ENCODE measurements around the gene DACT1. TPM values are rescaled to one million over a fixed set of nuclear protein-coding genes. Genes with fewer than 3 reads are reported as not detected.

The DACT1 gene
- total and polyA plus RNA-seq, 2 experiments from 2014 or later = 6.8 to 26.9 TPM

DNA sequence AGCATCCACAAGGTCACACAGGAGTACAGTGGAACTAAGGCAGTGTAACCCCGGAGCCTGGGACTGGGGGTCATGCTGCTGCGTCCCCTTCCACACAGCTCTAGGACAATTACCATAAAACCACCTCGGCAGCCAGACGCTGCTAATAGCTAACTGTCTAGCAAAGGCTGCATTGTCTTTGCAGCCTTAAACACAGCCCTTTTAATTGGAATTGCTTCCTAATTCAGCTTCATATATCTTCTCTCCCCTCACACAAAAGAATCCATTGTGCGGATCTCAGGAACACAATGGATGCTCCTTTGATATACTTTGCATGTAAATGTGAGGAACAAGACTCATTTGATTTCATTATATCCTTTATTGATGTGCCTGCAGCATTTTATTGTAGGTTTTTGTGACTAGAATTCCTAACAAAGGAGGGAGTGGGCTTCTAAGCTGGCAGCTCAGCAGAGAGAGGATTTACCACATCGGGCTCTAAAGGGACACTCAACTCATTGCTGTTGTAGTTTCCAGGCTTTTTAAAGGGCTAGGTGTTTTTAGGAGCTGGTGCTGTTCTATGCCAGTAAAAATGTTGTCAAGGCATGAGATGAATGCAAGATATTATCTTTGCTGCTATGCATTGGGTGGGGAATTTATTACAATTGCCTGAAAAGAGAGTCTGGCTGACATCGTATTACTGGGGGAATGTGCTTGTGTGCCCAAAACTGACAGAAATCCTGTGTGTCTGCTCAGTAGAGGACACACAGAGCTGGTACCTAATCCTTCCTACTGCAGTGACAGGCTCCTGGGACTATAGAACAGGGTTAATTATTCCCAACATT lies 30.4 kb upstream of the DACT1 start:
- H3K27ac ChIP-seq = peak overlapping the region; percentile 41
- peak overlapping the region; percentile 55 for H3K4me3 ChIP-seq
- H3K36me3 ChIP-seq (ENCODE audit: low read depth) = no peaks in the 10 kb centered on the region
- in situ Hi-C loops (cut with MboI) = no loop called here
- no peak for DNase-seq
- 0 out of 2 replicates have a peak overlapping the region, but pooled peaks have one; percentile 7 for H3K9ac ChIP-seq
- H3K79me2 ChIP-seq (ENCODE audit: insufficient read depth) = no peaks in the 10 kb centered on the region
- no peak for TF ChIP-seq EZH2phosphoT487 (IDR thresholded peaks at IDR 0.05; ENCODE audit: insufficient read depth, low read depth)
- TF ChIP-seq EZH2 (IDR thresholded peaks at IDR 0.05; ENCODE audit: insufficient read depth, poor library complexity, severe bottlenecking) = no peak
- no peaks in the 10 kb centered on the region for H3K9me3 ChIP-seq (ENCODE audit: low read depth)
- no peaks in the 10 kb centered on the region for H4K20me1 ChIP-seq (ENCODE audit: insufficient read depth)
- 48 to 52% methylated on average over 7 of the region's 7 CpGs for WGBS, 2 experiments (ENCODE audit: low coverage in 1 of 2, low lambda C conversion rate in 2 of 2, missing lambda C conversion rate in 2 of 2)
- no peaks in the 10 kb centered on the region for H3K27me3 ChIP-seq (replicated peaks; ENCODE audit: insufficient read depth)
- no peaks in the 10 kb centered on the region for H3K9me2 ChIP-seq (ENCODE audit: insufficient read depth)
- H3F3A ChIP-seq (ENCODE audit: insufficient read depth) = peaks cover 18% of the 10 kb centered on the region
- H3K4me2 ChIP-seq (ENCODE audit: unreplicated experiment) = peak overlapping the region; percentile 79
- H3K4me1 ChIP-seq (ENCODE audit: insufficient read depth) = peaks cover 31% of the 10 kb centered on the region
- H2AFZ ChIP-seq = no peak overlapping the region; the same call in 1 of the 2 replicates

DNA sequence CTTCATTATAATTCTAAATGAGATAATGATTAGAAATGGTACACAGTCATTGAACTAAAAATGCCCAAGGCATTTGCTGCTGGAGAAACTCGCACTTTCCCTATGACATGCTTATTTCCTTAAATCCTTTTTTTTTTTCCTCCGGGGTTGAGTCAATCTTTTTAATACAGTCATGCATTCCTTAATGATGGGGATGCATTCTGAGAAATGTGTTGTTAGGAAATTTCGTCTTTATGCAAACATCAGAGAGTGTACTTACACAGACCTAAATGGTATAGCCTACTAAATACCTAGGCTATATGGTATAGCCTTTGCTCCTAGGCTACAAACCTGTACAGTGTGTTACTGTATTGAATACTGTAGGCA lies 29.8 kb upstream of the DACT1 start:
- Histone ChIP-seq H2AFZ (no peak overlapping the region), H3K9ac (no peak overlapping the region), H4K20me1 (ENCODE audit: insufficient read depth) (no peaks in the 10 kb centered on the region), H3K9me3 (ENCODE audit: low read depth) (no peaks in the 10 kb centered on the region), H3K27ac (peak overlapping the region; percentile 41), H3K4me3 (peak overlapping the region; percentile 55), H3K36me3 (ENCODE audit: low read depth) (no peaks in the 10 kb centered on the region), H3K79me2 (ENCODE audit: insufficient read depth) (no peaks in the 10 kb centered on the region), H3K4me1 (ENCODE audit: insufficient read depth) (peaks cover 31% of the 10 kb centered on the region), H3K4me2 (ENCODE audit: unreplicated experiment) (peak overlapping the region; percentile 79), H3F3A (ENCODE audit: insufficient read depth) (peaks cover 18% of the 10 kb centered on the region), H3K27me3 (replicated peaks; ENCODE audit: insufficient read depth) (no peaks in the 10 kb centered on the region), H3K9me2 (ENCODE audit: insufficient read depth) (no peaks in the 10 kb centered on the region)
- TF ChIP-seq EZH2 (IDR thresholded peaks at IDR 0.05; ENCODE audit: insufficient read depth, poor library complexity, severe bottlenecking) (no peak), EZH2phosphoT487 (IDR thresholded peaks at IDR 0.05; ENCODE audit: insufficient read depth, low read depth) (no peak)
- in situ Hi-C loops (cut with MboI) = no loop called here
- WGBS, 2 experiments (ENCODE audit: low coverage in 1 of 2, low lambda C conversion rate in 2 of 2, missing lambda C conversion rate in 2 of 2) = 0% methylated on average over 3 of the region's 3 CpGs
- peak; percentile 94 for DNase-seq

- no peaks in the 10 kb centered on the region for H3K4me1 ChIP-seq (ENCODE audit: insufficient read depth)
- no peaks in the 10 kb centered on the region for H3K36me3 ChIP-seq (ENCODE audit: low read depth)
- no peaks in the 10 kb centered on the region for H3K9me2 ChIP-seq (ENCODE audit: insufficient read depth)
- peaks cover 26% of the 10 kb centered on the region for H3K27me3 ChIP-seq (replicated peaks; ENCODE audit: insufficient read depth)
- in situ Hi-C loops (cut with MboI) = no loop called here
- no peak overlapping the region for H3K9ac ChIP-seq
- WGBS, 2 experiments (ENCODE audit: low coverage in 1 of 2, low lambda C conversion rate in 2 of 2, missing lambda C conversion rate in 2 of 2) = 35 to 41% methylated on average over 1 of the region's 1 CpG
- no peak overlapping the region for H3K4me2 ChIP-seq (ENCODE audit: unreplicated experiment)
- no peak overlapping the region for H2AFZ ChIP-seq
- no peak for TF ChIP-seq EZH2 (IDR thresholded peaks at IDR 0.05; ENCODE audit: insufficient read depth, poor library complexity, severe bottlenecking)
- no peak overlapping the region for H3K27ac ChIP-seq
- H3K9me3 ChIP-seq (ENCODE audit: low read depth) = no peaks in the 10 kb centered on the region
- no peaks in the 10 kb centered on the region for H3F3A ChIP-seq (ENCODE audit: insufficient read depth)
- no peak overlapping the region for H3K4me3 ChIP-seq
- no peaks in the 10 kb centered on the region for H3K79me2 ChIP-seq (ENCODE audit: insufficient read depth)
- peak; percentile 27 for DNase-seq
- H4K20me1 ChIP-seq (ENCODE audit: insufficient read depth) = no peaks in the 10 kb centered on the region
These were observed 20.1 kb upstream of the DACT1 start for GRCh38 chr14:58617619-58618018.

DNA sequence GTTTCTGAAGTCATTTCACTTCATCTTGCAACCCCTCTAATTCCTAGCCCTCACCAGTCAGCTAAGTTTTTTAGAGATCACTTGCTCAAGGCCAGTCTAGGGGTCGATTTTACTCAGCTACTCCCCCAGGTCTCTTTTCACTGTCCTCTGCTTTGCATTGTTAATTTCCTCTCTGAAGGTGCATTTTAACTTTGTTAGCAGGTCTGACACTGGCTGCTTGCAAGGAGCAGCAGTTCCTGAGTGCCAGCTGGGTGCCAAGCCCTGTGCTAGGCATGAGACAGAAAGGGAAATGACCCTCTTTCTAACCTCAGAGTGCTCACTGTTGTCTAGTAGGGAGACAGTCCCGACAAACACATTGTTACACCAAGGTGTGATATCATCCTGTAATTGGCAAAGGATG lies 17.8 kb upstream of the DACT1 start:
- in situ Hi-C loops (cut with MboI) = loop anchor here (10.0 kb wide), 1 partner anchor 115 kb away; no protein-coding TSS in a partner anchor
- WGBS, 2 experiments (ENCODE audit: low coverage in 1 of 2, low lambda C conversion rate in 2 of 2, missing lambda C conversion rate in 2 of 2) = 70 to 73% methylated on average over 2 of the region's 2 CpGs
- no peak overlapping the region for H3K9ac ChIP-seq
- no peak for DNase-seq
- no peak overlapping the region for H3K27ac ChIP-seq
- no peak overlapping the region for H3K4me2 ChIP-seq (ENCODE audit: unreplicated experiment)
- H3K36me3 ChIP-seq (ENCODE audit: low read depth) = no peaks in the 10 kb centered on the region
- H4K20me1 ChIP-seq (ENCODE audit: insufficient read depth) = no peaks in the 10 kb centered on the region
- TF ChIP-seq EZH2phosphoT487 (IDR thresholded peaks at IDR 0.05; ENCODE audit: insufficient read depth, low read depth) = no peak
- no peak for TF ChIP-seq EZH2 (IDR thresholded peaks at IDR 0.05; ENCODE audit: insufficient read depth, poor library complexity, severe bottlenecking)
- H3K79me2 ChIP-seq (ENCODE audit: insufficient read depth) = no peaks in the 10 kb centered on the region
- H3K9me3 ChIP-seq (ENCODE audit: low read depth) = no peaks in the 10 kb centered on the region
- no peaks in the 10 kb centered on the region for H3K9me2 ChIP-seq (ENCODE audit: insufficient read depth)
- no peak overlapping the region for H3K4me3 ChIP-seq
- no peaks in the 10 kb centered on the region for H3K4me1 ChIP-seq (ENCODE audit: insufficient read depth)
- peaks cover 23% of the 10 kb centered on the region for H3K27me3 ChIP-seq (replicated peaks; ENCODE audit: insufficient read depth)
- 0 out of 2 replicates have a peak, but pooled peaks cover under 1% of the 10 kb centered on the region for H3F3A ChIP-seq (ENCODE audit: insufficient read depth)
- no peak overlapping the region for H2AFZ ChIP-seq
